SK-N-SH (cell line): Measurements from ENCODE around the gene MPEG1. TPM values are rescaled to one million over a fixed set of nuclear protein-coding genes. Genes with fewer than 3 reads are reported as not detected.

Experiments
- CTCF ChIA-PET: fragments of 300-600, 350-600 bp; formaldehyde crosslinking; extraction: SDS; loops from one replicate; lab custom pipeline; 2021; lab: Yijun Ruan, JAX
- POLR2A ChIA-PET: fragments of 350-600 bp; sonication (Branson Sonifier 250); formaldehyde crosslinking; extraction: SDS; loops from one replicate; lab custom pipeline; 2020; ENCODE audit warnings: antibody characterized with exemption, inconsistent platforms; lab: Yijun Ruan, JAX
- DNase-seq: peaks from one replicate; pipeline ENCODE4 v3.0.0; 2012
- H2AFZ ChIP-seq: fragments of 200-600 bp; sonication (generic); 2 replicates; pipeline ENCODE4 v1.8.1; 2016; ENCODE audit warnings: antibody characterized with exemption, mild to moderate bottlenecking, low read depth
- H3F3A ChIP-seq: fragments of 200-600 bp; sonication (generic); replicated peaks from 2 replicates; pipeline ENCODE3; 2016; ENCODE audit warnings: antibody characterized with exemption, mild to moderate bottlenecking; ENCODE audit not compliant: insufficient read depth
- H3K27ac ChIP-seq, 2 experiments: fragments of 200-500 bp in 1 of 2; fragments of 200-600 bp in 1 of 2; sonication (Bioruptor generic) in 1 of 2; sonication (generic), shearing (Covaris generic) in 1 of 2; 2 replicates each; pipeline versions ENCODE4 v1.5.1 to v1.6.1; 2014 to 2016; ENCODE audit warnings: low read depth in 2 of 2, inconsistent platforms in 1 of 2, low read length in 1 of 2, mild to moderate bottlenecking in 1 of 2, mixed read lengths in 1 of 2
- H3K27me3 ChIP-seq: fragments of 200-600 bp; sonication (generic), shearing (Covaris generic); 2 replicates; pipeline ENCODE4 v1.6.1; 2016; ENCODE audit warnings: mixed run types; ENCODE audit not compliant: insufficient read depth
- H3K36me3 ChIP-seq, 2 experiments: fragments of 200-500 bp in 1 of 2; fragments of 200-600 bp in 1 of 2; sonication (Bioruptor generic) in 1 of 2; sonication (generic) in 1 of 2; replicated peaks in 1 of 2; 2 replicates each; pipeline versions ENCODE3 to v1.5.1; 2014 to 2016; ENCODE audit warnings: low read length in 1 of 2, mild to moderate bottlenecking in 1 of 2; ENCODE audit not compliant: insufficient read depth in 2 of 2, control insufficient read depth in 1 of 2
- H3K4me1 ChIP-seq, 2 experiments: fragments of 200-500 bp in 1 of 2; fragments of 200-600 bp in 1 of 2; sonication (Bioruptor generic) in 1 of 2; sonication (generic), shearing (Covaris generic) in 1 of 2; 2 replicates each; pipeline versions ENCODE4 v1.5.1 to v1.6.1; 2014 to 2016; ENCODE audit warnings: low read depth in 1 of 2, low read length in 1 of 2, mixed run types in 1 of 2; ENCODE audit not compliant: insufficient read depth in 2 of 2, control insufficient read depth in 1 of 2
- H3K4me2 ChIP-seq: fragments of 200-600 bp; sonication (generic), shearing (Covaris generic); 2 replicates; pipeline ENCODE4 v1.6.1; 2017; ENCODE audit warnings: mixed run types
- H3K4me3 ChIP-seq, 2 experiments: fragments of 200-500 bp in 1 of 2; fragments of 200-600 bp in 1 of 2; sonication (Bioruptor generic) in 1 of 2; sonication (generic), shearing (Covaris generic) in 1 of 2; 2 replicates each; pipeline versions ENCODE4 v1.5.1 to v1.8.1; 2014 to 2016; ENCODE audit warnings: low read depth in 2 of 2, inconsistent platforms in 1 of 2, low read length in 1 of 2, mild to moderate bottlenecking in 1 of 2, mixed read lengths in 1 of 2, moderate library complexity in 1 of 2
- H3K79me2 ChIP-seq: fragments of 200-600 bp; sonication (generic); 2 replicates; pipeline ENCODE4 v1.8.1; 2017; ENCODE audit warnings: mild to moderate bottlenecking; ENCODE audit not compliant: insufficient read depth
- H3K9ac ChIP-seq: fragments of 200-600 bp; sonication (generic); 2 replicates; pipeline ENCODE4 v1.6.1; 2017; ENCODE audit warnings: mixed run types
- H3K9me2 ChIP-seq: fragments of 200-600 bp; sonication (generic); 2 replicates; pipeline ENCODE4 v1.6.1; 2017; ENCODE audit warnings: mixed run types
- H3K9me3 ChIP-seq: fragments of 200-600 bp; sonication (generic); 2 replicates; pipeline ENCODE4 v1.6.1; 2017; ENCODE audit warnings: mixed run types, mild to moderate bottlenecking, moderate library complexity
- H4K20me1 ChIP-seq: fragments of 200-600 bp; sonication (generic); 2 replicates; pipeline ENCODE4 v1.6.1; 2017; ENCODE audit warnings: mild to moderate bottlenecking, mixed run types; ENCODE audit not compliant: insufficient read depth
- CHD2 ChIP-seq: fragments of 150-350 bp; IDR thresholded peaks from 2 replicates; pipeline ENCODE4 v1.6.1; 2018; ENCODE audit warnings: low read length; ENCODE audit not compliant: partially characterized antibody
- ELF1 ChIP-seq: IDR thresholded peaks from 2 replicates; pipeline ENCODE4 v1.4.0; 2012
- EZH2phosphoT487 ChIP-seq: fragments of 200-600 bp; sonication (generic); IDR thresholded peaks from 2 replicates; pipeline ENCODE4 v1.6.1; 2017; ENCODE audit warnings: low read depth, mixed run types, mild to moderate bottlenecking, antibody characterized with exemption, moderate library complexity, borderline replicate concordance
- FOXJ3 ChIP-seq: sonication (generic); formaldehyde crosslinking; IDR thresholded peaks from 2 replicates; pipeline ENCODE4 v1.5.1; 2020; ENCODE audit warnings: mild to moderate bottlenecking, missing genetic modification reagents
- GATA2 ChIP-seq: sonication (generic); formaldehyde crosslinking; IDR thresholded peaks from 2 replicates; pipeline ENCODE4 v1.5.0; 2020; ENCODE audit warnings: mild to moderate bottlenecking, missing genetic modification reagents
- IRF3 ChIP-seq: fragments of 150-350 bp; IDR thresholded peaks from 2 replicates; pipeline ENCODE4 v1.6.1; 2016; ENCODE audit warnings: mild to moderate bottlenecking, low read depth, low read length
- JUND ChIP-seq: IDR thresholded peaks from 2 replicates; pipeline ENCODE4 v1.4.0; 2012
- MXI1 ChIP-seq: IDR thresholded peaks from 2 replicates; pipeline ENCODE4 v1.6.1; 2012; ENCODE audit warnings: mild to moderate bottlenecking, low read depth, low read length, improper control_type of control experiment
- RAD21 ChIP-seq: IDR thresholded peaks from 2 replicates; pipeline ENCODE4 v1.6.1; 2012; ENCODE audit warnings: mild to moderate bottlenecking, low read length
- RXRA ChIP-seq: IDR thresholded peaks from 2 replicates; pipeline ENCODE4 v1.4.0; 2012; ENCODE audit warnings: low read depth, mild to moderate bottlenecking, borderline replicate concordance
- TCF12 ChIP-seq: IDR thresholded peaks from 2 replicates; pipeline ENCODE4 v1.4.0; 2012
- TEAD4 ChIP-seq: IDR thresholded peaks from 2 replicates; pipeline ENCODE4 v1.4.0; 2012; ENCODE audit warnings: mild to moderate bottlenecking, borderline replicate concordance; ENCODE audit not compliant: insufficient read depth
- USF1 ChIP-seq: IDR thresholded peaks from 2 replicates; pipeline ENCODE4 v1.4.0; 2012; ENCODE audit warnings: low read depth, borderline replicate concordance
- USF2 ChIP-seq: fragments of 150-350 bp; IDR thresholded peaks from 2 replicates; pipeline ENCODE4 v1.6.1; 2017; ENCODE audit warnings: antibody characterized with exemption, low read length, low read depth, borderline replicate concordance
- YY1 ChIP-seq: IDR thresholded peaks from 2 replicates; pipeline ENCODE4 v1.4.0; 2012; ENCODE audit warnings: low read depth, mild to moderate bottlenecking
- ZBTB33 ChIP-seq: IDR thresholded peaks from 2 replicates; pipeline ENCODE4 v1.4.0; 2012; ENCODE audit warnings: low read depth, borderline replicate concordance
- WGBS: methylation state at CpG from one replicate; pipeline ENCODE4 v1.1.6; 2017; ENCODE audit warnings: low lambda C conversion rate; 5-methylcytosine and 5-hydroxymethylcytosine counted together
- polyA plus RNA-seq, 3 experiments: library from polyadenylated mRNA; depleted of rRNA; stranded (reverse); fragments of >200 nt; gene quantifications; 2 replicates each; pipeline ENCODE4 v1.2.3, GENCODE V29; 2012
- TF ChIP-seq, protein P1 (sequence below): IDR thresholded peaks from 2 replicates; pipeline ENCODE4; 2012

Gene MPEG1
- polyA plus RNA-seq, 1 of the 3 experiments (the other 2 are of a cell fraction): not detected

DNA sequence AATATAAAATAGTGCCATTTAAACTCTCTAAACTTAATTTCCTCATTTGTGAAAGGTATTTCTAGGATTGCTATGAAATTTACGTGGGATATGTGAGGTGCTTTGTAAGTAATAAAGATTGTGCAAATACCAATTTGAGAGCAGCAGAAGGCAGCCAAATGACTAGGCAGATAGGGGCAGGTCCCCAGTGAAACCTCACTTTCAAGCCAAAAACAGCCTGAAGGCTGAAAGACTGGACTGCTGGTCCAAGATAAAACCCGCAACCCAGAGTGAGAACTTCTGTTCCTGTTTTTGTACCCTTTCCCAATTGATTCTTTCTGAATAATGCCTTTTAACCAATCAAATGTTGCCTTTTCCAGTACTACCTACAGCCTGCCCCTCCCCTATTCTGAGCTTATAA is 33.6 kb downstream of the MPEG1 start:
- no peaks in the 10 kb centered on the region for H3K4me1 ChIP-seq
- TF ChIP-seq RAD21 (no peak), MXI1 (no peak), RXRA (no peak), ZBTB33 (no peak), ELF1 (no peak), TEAD4 (no peak), EZH2phosphoT487 (no peak), FOXJ3 (CRISPR knock-in tag) (no peak), USF2 (no peak), IRF3 (no peak), CHD2 (no peak), TCF12 (no peak), GATA2 (CRISPR knock-in tag) (no peak), YY1 (no peak), USF1 (no peak), JUND (no peak)
- TF ChIP-seq, protein P1, sequence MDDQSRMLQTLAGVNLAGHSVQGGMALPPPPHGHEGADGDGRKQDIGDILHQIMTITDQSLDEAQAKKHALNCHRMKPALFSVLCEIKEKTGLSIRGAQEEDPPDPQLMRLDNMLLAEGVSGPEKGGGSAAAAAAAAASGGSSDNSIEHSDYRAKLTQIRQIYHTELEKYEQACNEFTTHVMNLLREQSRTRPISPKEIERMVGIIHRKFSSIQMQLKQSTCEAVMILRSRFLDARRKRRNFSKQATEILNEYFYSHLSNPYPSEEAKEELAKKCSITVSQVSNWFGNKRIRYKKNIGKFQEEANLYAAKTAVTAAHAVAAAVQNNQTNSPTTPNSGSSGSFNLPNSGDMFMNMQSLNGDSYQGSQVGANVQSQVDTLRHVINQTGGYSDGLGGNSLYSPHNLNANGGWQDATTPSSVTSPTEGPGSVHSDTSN: no peak
- TF ChIP-seq, all 33 proteins: peak for 0
- no peak for DNase-seq
- H3K4me3 ChIP-seq: no peak overlapping the region
- no peaks in the 10 kb centered on the region for H3K79me2 ChIP-seq
- WGBS: 64% methylated on average over 2 of the region's 2 CpGs
- H3K4me2 ChIP-seq: no peak overlapping the region
- no peak overlapping the region for H3K9ac ChIP-seq
- no peak overlapping the region for H3K27ac ChIP-seq
- H2AFZ ChIP-seq: no peak overlapping the region
- no peaks in the 10 kb centered on the region for H3K36me3 ChIP-seq
- no peaks in the 10 kb centered on the region for H4K20me1 ChIP-seq
- POLR2A ChIA-PET: no interaction called here
- peaks cover 13% of the 10 kb centered on the region for H3K27me3 ChIP-seq
- CTCF ChIA-PET: interaction anchor here (2.0 kb wide), 1 partner anchor 7 kb away, joined by 13 read pairs; the partner anchor contains the start of gene DTX4
- H3K9me3 ChIP-seq: no peaks in the 10 kb centered on the region
- no peaks in the 10 kb centered on the region for H3F3A ChIP-seq
- H3K9me2 ChIP-seq: no peaks in the 10 kb centered on the region
